SK-N-SH treated with all-trans-retinoic acid at 6 μM for 48 hours (cell line): ENCODE results near the gene DYRK1B.

Experiments used
- ATAC-seq: fragments of 200-7000 bp; cut with Tn5 transposase; 3 replicates; pipeline ENCODE4 v1.9.1; 2020; ENCODE audit warnings: mild to moderate bottlenecking, moderate library complexity
- BACH2 ChIP-seq: fragments of 250-450 bp; sonication (Bioruptor Pico); IDR thresholded peaks from 2 replicates; pipeline ENCODE4 v1.9.0; 2021; ENCODE audit warnings: mild to moderate bottlenecking, borderline replicate concordance
- CSDC2 ChIP-seq: fragments of 250-450 bp; sonication (Bioruptor Pico); IDR thresholded peaks from 2 replicates; pipeline ENCODE4 v1.5.0; 2020; ENCODE audit warnings: mild to moderate bottlenecking, moderate library complexity
- ESRRG ChIP-seq: fragments of 250-450 bp; sonication (Bioruptor Pico); IDR thresholded peaks from 2 replicates; pipeline ENCODE4 v1.6.1; 2021; ENCODE audit warnings: mild to moderate bottlenecking
- GLIS3 ChIP-seq: fragments of 250-450 bp; sonication (Bioruptor Pico); IDR thresholded peaks from 2 replicates; pipeline ENCODE4 v1.5.0; 2020; ENCODE audit warnings: mild to moderate bottlenecking, moderate library complexity
- ISL1 ChIP-seq: fragments of 250-450 bp; sonication (Bioruptor Pico); IDR thresholded peaks from 2 replicates; pipeline ENCODE4 v2.1.2; 2022; ENCODE audit warnings: mild to moderate bottlenecking, moderate library complexity
- OSR1 ChIP-seq: fragments of 250-450 bp; sonication (Bioruptor Pico); IDR thresholded peaks from 2 replicates; pipeline ENCODE4 v1.8.0; 2022; ENCODE audit warnings: moderate library complexity, mild to moderate bottlenecking, inconsistent platforms
- PPARA ChIP-seq: fragments of 250-450 bp; sonication (Bioruptor Pico); IDR thresholded peaks from 2 replicates; pipeline ENCODE4 v1.5.0; 2020; ENCODE audit warnings: mild to moderate bottlenecking, borderline replicate concordance
- RARB ChIP-seq: fragments of 250-450 bp; sonication (Bioruptor Pico); IDR thresholded peaks from 2 replicates; pipeline ENCODE4 v1.8.0; 2021; ENCODE audit warnings: mild to moderate bottlenecking, moderate library complexity
- SNAI2 ChIP-seq: fragments of 250-450 bp; sonication (Bioruptor Pico); IDR thresholded peaks from 2 replicates; pipeline ENCODE4 v1.5.0; 2020; ENCODE audit warnings: mild to moderate bottlenecking, moderate library complexity
- TCF4 ChIP-seq: fragments of 250-450 bp; sonication (Bioruptor Pico); IDR thresholded peaks from 2 replicates; pipeline ENCODE4 v1.8.0; 2021; ENCODE audit warnings: mild to moderate bottlenecking, moderate library complexity, borderline replicate concordance
- TOX ChIP-seq: fragments of 250-450 bp; sonication (Bioruptor Pico); IDR thresholded peaks from 2 replicates; pipeline ENCODE4 v1.8.0; 2021; ENCODE audit warnings: mild to moderate bottlenecking, moderate library complexity, borderline replicate concordance
- ZC3H10 ChIP-seq: fragments of 250-450 bp; sonication (Bioruptor Pico); IDR thresholded peaks from 2 replicates; pipeline ENCODE4 v1.5.1; 2021; ENCODE audit warnings: mild to moderate bottlenecking, moderate library complexity
- ZFP3 ChIP-seq: fragments of 250-450 bp; sonication (Bioruptor Pico); IDR thresholded peaks from 2 replicates; pipeline ENCODE4 v1.5.0; 2020; ENCODE audit warnings: mild to moderate bottlenecking, moderate library complexity
- ZFP30 ChIP-seq: fragments of 450-650 bp; formaldehyde crosslinking; IDR thresholded peaks from 2 replicates; pipeline ENCODE4 v1.5.0; 2022; ENCODE audit warnings: mild to moderate bottlenecking, moderate library complexity
- ZNF565 ChIP-seq: fragments of 450-650 bp; formaldehyde crosslinking; conservative IDR thresholded peaks from 2 replicates; pipeline ENCODE4 v1.5.0; 2020; ENCODE audit warnings: low read depth, mild to moderate bottlenecking, moderate library complexity
- ZNF70 ChIP-seq: fragments of 450-650 bp; formaldehyde crosslinking; IDR thresholded peaks from 2 replicates; pipeline ENCODE4 v1.5.0; 2020; ENCODE audit warnings: mild to moderate bottlenecking, moderate library complexity
- ZNF8 ChIP-seq: fragments of 450-650 bp; formaldehyde crosslinking; IDR thresholded peaks from 2 replicates; pipeline ENCODE4 v1.5.0; 2020; ENCODE audit warnings: mild to moderate bottlenecking, moderate library complexity
- TF ChIP-seq, protein P1 (sequence below): fragments of 250-450 bp; sonication (Bioruptor Pico); IDR thresholded peaks from 2 replicates; pipeline ENCODE4 v1.5.1; 2021; ENCODE audit warnings: mild to moderate bottlenecking, moderate library complexity
- TF ChIP-seq, protein P2 (sequence below): fragments of 250-450 bp; sonication (Bioruptor Pico); IDR thresholded peaks from 2 replicates; pipeline ENCODE4 v1.5.1; 2020; ENCODE audit warnings: low read depth, mild to moderate bottlenecking, moderate library complexity
- TF ChIP-seq, protein P3 (sequence below): fragments of 250-450 bp; sonication (Bioruptor Pico); IDR thresholded peaks from 2 replicates; pipeline ENCODE4 v1.8.0; 2020; ENCODE audit warnings: mild to moderate bottlenecking, moderate library complexity, borderline replicate concordance
- TF ChIP-seq, protein P4 (sequence below): fragments of 250-450 bp; sonication (Bioruptor Pico); IDR thresholded peaks from 2 replicates; pipeline ENCODE4 v1.5.0; 2020; ENCODE audit warnings: mild to moderate bottlenecking, moderate library complexity

Gene DYRK1B

DNA sequence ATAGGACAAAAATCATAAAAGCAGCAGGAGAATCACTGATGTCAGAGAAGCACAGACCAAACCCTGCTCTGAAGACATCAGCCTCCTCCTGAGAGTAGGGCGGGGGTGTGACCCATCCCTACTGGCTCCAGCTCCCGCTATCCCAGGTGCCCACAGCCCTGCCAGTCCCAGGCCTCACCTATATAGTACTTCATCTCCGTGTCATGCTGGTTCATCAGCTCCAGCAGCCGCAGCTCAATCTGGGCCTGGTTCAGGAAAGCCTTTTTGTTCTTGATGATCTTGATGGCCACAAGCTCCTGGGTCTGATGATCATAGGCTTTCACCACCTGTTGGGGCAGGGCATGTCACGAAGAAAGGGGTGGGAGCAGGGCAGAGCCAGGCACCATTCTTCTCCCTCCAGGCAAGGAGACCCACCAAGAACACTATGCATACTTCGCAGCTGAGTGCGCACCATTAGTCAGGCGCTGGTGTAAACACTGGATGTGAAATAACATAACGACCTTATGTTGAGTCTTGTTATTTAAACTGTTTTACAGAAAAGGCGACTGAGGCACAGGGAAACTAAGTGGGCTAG, 4.2 kb downstream of the DYRK1B start:
- no peak for TF ChIP-seq ZNF8 (CRISPR knock-in tag)
- TF ChIP-seq TOX: no peak
- TF ChIP-seq ZFP30 (CRISPR knock-in tag): no peak
- TF ChIP-seq CSDC2 (CRISPR knock-in tag): no peak
- TF ChIP-seq GLIS3: no peak
- TF ChIP-seq ZC3H10 (CRISPR knock-in tag): no peak
- no peak for TF ChIP-seq ZFP3 (CRISPR knock-in tag)
- TF ChIP-seq ZNF70 (CRISPR knock-in tag): no peak
- no peak for TF ChIP-seq SNAI2
- no peak for TF ChIP-seq PPARA
- TF ChIP-seq, all 23 proteins: peak for 0
- no peak for ATAC-seq

DNA sequence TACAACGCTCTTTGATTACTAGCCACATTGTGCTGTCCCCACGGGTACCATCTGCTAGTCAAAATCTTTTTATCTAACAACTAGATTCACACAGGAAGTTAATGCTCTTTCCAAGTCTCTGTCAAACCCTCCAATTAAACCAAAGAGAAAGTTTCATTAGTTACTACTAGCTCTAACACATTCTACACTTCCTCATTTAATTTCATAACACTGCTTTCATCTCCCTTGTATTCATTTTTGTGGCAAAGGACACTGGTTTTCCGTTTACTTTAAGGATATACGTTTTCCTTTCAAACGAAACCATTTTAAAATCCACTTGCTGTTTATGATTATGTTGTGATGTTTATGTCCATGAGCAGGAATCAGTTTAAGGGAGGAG, 5.3 kb downstream of the DYRK1B start:
- TF ChIP-seq ESRRG (CRISPR knock-in tag) (no peak), TOX (no peak), PPARA (no peak), ISL1 (CRISPR knock-in tag) (no peak), BACH2 (no peak), GLIS3 (no peak), RARB (no peak)
- no peak for ATAC-seq

DNA sequence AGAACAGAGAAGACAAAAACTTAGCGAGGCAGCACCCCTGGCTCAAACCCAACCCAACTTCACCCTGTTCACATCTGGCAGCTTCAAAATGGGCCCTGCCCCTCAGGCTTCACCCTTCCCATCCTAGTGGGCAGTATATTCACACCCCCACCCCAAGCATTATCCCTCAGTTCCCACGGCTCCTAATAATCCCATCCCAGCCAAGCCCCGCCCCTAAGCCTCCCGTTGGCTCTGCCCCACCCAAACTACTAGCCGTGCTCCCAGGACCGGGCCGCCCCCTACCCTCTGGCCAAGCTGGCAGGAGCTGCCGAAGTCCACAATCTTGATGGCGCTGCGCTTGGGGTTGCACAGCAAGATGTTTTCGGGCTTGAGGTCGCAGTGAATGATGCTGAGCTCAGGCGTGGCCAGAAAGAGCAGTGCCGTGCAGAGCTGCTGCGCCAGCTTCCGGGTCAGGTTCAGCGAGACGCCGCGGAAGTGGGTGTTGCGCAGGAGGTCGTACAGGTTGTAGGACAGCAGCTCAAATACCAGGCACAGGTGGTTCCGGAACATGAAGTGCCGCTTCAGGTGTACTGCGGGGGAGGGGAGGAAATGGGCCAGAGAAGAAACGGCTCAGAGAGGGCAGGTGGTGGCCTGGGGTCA, 5.8 kb downstream of the DYRK1B start:
- TF ChIP-seq SNAI2: no peak
- TF ChIP-seq TCF4 (CRISPR knock-in tag): no peak
- no peak for TF ChIP-seq ZNF565 (CRISPR knock-in tag)
- no peak for TF ChIP-seq ZFP30 (CRISPR knock-in tag)
- TF ChIP-seq, protein P1, sequence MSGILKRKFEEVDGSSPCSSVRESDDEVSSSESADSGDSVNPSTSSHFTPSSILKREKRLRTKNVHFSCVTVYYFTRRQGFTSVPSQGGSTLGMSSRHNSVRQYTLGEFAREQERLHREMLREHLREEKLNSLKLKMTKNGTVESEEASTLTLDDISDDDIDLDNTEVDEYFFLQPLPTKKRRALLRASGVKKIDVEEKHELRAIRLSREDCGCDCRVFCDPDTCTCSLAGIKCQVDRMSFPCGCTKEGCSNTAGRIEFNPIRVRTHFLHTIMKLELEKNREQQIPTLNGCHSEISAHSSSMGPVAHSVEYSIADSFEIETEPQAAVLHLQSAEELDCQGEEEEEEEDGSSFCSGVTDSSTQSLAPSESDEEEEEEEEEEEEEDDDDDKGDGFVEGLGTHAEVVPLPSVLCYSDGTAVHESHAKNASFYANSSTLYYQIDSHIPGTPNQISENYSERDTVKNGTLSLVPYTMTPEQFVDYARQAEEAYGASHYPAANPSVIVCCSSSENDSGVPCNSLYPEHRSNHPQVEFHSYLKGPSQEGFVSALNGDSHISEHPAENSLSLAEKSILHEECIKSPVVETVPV (CRISPR knock-in tag): no peak
- TF ChIP-seq PPARA: no peak
- no peak for ATAC-seq

DNA sequence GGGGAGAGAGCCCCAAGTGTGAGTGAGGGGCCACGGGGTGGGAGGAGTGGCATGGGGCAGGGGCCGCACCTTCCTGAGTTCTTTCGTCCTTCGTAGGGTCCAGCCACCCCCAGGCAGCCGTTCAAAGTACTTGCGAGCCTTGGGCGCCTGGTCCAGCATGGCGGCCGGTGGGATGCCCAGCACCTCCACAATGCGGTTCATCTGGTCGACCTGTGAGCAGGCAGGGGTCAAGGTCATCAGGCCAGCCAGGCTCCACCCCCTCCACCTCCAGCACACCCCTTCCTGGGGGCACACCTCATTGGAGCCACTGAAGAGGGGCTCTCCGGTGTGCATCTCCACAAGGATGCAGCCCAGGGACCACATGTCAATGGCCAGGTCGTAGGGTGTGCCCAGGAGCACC, 6.7 kb downstream of the DYRK1B start:
- TF ChIP-seq OSR1 (CRISPR knock-in tag) (no peak), CSDC2 (CRISPR knock-in tag) (no peak), GLIS3 (no peak), ZFP30 (CRISPR knock-in tag) (no peak), ZFP3 (CRISPR knock-in tag) (no peak), BACH2 (no peak), ZNF8 (CRISPR knock-in tag) (no peak), ISL1 (CRISPR knock-in tag) (no peak)
- TF ChIP-seq, protein P2, sequence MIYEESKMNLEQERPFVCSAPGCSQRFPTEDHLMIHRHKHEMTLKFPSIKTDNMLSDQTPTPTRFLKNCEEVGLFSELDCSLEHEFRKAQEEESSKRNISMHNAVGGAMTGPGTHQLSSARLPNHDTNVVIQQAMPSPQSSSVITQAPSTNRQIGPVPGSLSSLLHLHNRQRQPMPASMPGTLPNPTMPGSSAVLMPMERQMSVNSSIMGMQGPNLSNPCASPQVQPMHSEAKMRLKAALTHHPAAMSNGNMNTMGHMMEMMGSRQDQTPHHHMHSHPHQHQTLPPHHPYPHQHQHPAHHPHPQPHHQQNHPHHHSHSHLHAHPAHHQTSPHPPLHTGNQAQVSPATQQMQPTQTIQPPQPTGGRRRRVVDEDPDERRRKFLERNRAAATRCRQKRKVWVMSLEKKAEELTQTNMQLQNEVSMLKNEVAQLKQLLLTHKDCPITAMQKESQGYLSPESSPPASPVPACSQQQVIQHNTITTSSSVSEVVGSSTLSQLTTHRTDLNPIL: no peak
- no peak for ATAC-seq

DNA sequence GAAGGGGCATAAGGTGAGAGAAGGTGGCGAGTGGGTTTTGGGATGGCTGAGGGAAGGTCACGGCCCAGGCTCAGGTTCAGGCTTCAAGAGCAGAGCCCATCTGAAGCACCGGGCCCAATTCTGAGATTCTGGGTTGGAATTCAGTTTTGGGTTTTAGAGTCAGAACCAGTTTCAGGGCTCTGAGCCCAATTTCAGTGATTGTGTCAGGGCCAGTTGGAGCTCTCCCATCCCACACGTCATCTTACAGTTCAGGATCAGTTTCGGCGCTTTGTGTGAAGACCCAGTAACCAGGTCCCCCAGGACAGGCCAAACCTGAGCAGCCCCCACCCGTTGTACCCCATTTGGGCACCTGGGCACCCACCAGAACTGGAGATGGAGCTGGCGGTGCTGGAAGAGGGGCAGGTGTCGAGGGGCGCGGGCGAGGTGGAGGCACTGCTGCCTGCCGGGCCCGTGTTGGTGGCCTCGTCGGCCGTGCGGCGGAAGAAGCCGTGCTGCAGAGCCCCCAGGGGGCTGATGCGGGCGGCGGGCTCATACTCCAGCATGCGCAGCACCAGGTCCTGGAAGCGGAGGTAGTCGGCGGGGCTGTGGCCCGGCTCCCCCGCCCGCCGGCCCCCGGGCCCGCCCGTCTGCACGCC, 7.5 kb downstream of the DYRK1B start:
- ATAC-seq: no peak
- TF ChIP-seq ESRRG (CRISPR knock-in tag): no peak
- no peak for TF ChIP-seq ZNF565 (CRISPR knock-in tag)
- TF ChIP-seq ZFP3 (CRISPR knock-in tag): no peak
- no peak for TF ChIP-seq ISL1 (CRISPR knock-in tag)
- TF ChIP-seq ZFP30 (CRISPR knock-in tag): no peak
- TF ChIP-seq, protein P1 (CRISPR knock-in tag): no peak
- no peak for TF ChIP-seq ZNF70 (CRISPR knock-in tag)
- TF ChIP-seq OSR1 (CRISPR knock-in tag): no peak
- no peak for TF ChIP-seq ZNF8 (CRISPR knock-in tag)
- TF ChIP-seq, protein P3, sequence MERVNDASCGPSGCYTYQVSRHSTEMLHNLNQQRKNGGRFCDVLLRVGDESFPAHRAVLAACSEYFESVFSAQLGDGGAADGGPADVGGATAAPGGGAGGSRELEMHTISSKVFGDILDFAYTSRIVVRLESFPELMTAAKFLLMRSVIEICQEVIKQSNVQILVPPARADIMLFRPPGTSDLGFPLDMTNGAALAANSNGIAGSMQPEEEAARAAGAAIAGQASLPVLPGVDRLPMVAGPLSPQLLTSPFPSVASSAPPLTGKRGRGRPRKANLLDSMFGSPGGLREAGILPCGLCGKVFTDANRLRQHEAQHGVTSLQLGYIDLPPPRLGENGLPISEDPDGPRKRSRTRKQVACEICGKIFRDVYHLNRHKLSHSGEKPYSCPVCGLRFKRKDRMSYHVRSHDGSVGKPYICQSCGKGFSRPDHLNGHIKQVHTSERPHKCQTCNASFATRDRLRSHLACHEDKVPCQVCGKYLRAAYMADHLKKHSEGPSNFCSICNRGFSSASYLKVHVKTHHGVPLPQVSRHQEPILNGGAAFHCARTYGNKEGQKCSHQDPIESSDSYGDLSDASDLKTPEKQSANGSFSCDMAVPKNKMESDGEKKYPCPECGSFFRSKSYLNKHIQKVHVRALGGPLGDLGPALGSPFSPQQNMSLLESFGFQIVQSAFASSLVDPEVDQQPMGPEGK (CRISPR knock-in tag): no peak
- TF ChIP-seq, protein P4, sequence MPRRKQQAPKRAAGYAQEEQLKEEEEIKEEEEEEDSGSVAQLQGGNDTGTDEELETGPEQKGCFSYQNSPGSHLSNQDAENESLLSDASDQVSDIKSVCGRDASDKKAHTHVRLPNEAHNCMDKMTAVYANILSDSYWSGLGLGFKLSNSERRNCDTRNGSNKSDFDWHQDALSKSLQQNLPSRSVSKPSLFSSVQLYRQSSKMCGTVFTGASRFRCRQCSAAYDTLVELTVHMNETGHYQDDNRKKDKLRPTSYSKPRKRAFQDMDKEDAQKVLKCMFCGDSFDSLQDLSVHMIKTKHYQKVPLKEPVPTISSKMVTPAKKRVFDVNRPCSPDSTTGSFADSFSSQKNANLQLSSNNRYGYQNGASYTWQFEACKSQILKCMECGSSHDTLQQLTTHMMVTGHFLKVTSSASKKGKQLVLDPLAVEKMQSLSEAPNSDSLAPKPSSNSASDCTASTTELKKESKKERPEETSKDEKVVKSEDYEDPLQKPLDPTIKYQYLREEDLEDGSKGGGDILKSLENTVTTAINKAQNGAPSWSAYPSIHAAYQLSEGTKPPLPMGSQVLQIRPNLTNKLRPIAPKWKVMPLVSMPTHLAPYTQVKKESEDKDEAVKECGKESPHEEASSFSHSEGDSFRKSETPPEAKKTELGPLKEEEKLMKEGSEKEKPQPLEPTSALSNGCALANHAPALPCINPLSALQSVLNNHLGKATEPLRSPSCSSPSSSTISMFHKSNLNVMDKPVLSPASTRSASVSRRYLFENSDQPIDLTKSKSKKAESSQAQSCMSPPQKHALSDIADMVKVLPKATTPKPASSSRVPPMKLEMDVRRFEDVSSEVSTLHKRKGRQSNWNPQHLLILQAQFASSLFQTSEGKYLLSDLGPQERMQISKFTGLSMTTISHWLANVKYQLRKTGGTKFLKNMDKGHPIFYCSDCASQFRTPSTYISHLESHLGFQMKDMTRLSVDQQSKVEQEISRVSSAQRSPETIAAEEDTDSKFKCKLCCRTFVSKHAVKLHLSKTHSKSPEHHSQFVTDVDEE (CRISPR knock-in tag): no peak
- TF ChIP-seq, protein P2: no peak
